Coronary artery (tissue), 2 donors: ENCODE results near the gene MCM7.

ENCODE experiments used
- DNase-seq: peaks from one replicate; pipeline ENCODE4 v3.0.0-alpha.2; 2017; ENCODE audit warnings: low spot score
- H3K27ac ChIP-seq, 2 donors: fragments of 200-600 bp; sonication (generic); one replicate each; pipeline ENCODE4 v1.5.1; 2016 to 2019
- H3K4me3 ChIP-seq: fragments of 200-600 bp; sonication (generic); 2 replicates; pipeline ENCODE4 v1.5.1; 2016; ENCODE audit warnings: mild to moderate bottlenecking, moderate library complexity
- CTCF ChIP-seq: fragments of 200-600 bp; sonication (generic); IDR thresholded peaks from one replicate; pipeline ENCODE4 v1.5.1; 2019; ENCODE audit warnings: antibody characterized with exemption

Gene MCM7

GRCh38 chr7:100126931-100127865 is 26.0 kb upstream of the MCM7 start, which contains the start of gene MBLAC1:
TSS of gene MBLAC1 (plus strand) at chr7:100126967. CDS start at chr7:100127396, 429 bp downstream.
- peak within 1 kb of the TSS; percentile 89 for H3K4me3 ChIP-seq
- TF ChIP-seq CTCF, result no peak
- peak within 1 kb of the TSS; percentile 87 to 95 for H3K27ac ChIP-seq
- DNase-seq, result peak; percentile 90

GRCh38 chr7:100126239-100126930 is 25.2 kb upstream of the MCM7 start:
- TF ChIP-seq CTCF, result no peak
- H3K4me3 ChIP-seq, result peak overlapping the region; percentile 89
- no peak for DNase-seq
- peak overlapping the region; percentile 87 to 95 for H3K27ac ChIP-seq

GRCh38 chr7:100124301-100125230 is 23.4 kb upstream of the MCM7 start:
- no peak for DNase-seq
- no peak overlapping the region for H3K4me3 ChIP-seq
- H3K27ac ChIP-seq, result no peak overlapping the region
- TF ChIP-seq CTCF, result no peak

GRCh38 chr7:100122568-100122967 is 21.4 kb upstream of the MCM7 start:
- H3K27ac ChIP-seq, result no peak overlapping the region
- no peak for DNase-seq
- no peak for TF ChIP-seq CTCF
- no peak overlapping the region for H3K4me3 ChIP-seq

GRCh38 chr7:100122067-100122466 is 20.9 kb upstream of the MCM7 start:
- DNase-seq, result no peak

More at GRCh38 chr7:100122067-100122466, 20.9 kb upstream of the MCM7 start:
- TF ChIP-seq CTCF, result no peak
- Histone ChIP-seq H3K4me3 (no peak overlapping the region), H3K27ac (no peak overlapping the region)
